Eye (tissue), 1 donor: ENCODE measurements around the gene NCKAP5.
"Not testable (repeated sequence)": the region's sequence is repeated elsewhere in the genome, so short reads cannot be mapped to it uniquely, and the experiment has no call there.

ENCODE experiments used
- DNase-seq: peaks from one replicate; pipeline ENCODE4 v3.0.0-alpha.2; 2015

NCKAP5 gene

DNA sequence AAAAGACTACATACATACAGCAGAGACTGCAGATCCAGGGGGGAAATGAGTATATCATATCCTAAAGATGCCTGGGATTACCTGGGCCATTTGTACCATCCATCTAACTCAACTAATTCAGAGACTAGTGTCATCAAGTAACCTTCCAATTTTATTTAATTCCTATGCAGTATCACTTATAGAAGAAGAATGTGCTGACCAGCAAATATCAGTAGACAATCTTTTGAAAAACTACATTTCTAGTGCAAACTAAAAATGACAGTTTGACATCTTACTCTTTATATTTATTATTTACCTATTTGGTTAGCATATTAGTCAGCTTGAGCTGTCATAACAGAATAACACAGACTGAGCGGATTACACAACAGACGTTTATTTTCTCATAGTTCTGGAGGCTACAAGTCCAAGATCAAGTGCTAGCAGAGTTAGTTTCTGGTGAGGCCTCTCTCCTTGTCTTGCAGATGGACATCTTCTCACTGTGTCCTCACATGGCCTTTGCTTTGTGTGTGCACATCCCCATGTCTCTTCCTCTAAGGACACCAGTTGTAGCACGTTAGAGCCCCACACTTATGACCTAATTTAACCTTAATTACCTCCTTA is 47.0 kb downstream of the NCKAP5 start:
- no peak for DNase-seq

DNA sequence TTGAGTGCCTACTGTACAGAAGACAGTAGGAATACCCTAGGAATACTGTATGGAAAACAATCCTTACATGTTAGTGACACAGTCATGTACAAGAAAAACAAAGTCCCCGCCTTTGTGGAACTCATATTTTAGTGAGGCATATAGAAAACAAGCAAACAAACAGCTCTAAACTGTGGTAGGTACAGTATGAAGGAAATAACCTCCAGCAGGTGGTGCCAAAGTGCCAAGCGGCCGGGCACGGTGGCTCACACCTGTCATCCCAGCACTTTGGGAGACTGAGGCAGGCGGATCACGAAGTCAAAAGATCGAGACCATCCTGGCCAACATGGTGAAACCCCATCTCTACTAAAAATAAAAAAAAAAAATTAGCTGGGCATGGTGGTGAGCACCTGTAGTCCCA is 48.6 kb downstream of the NCKAP5 start:
- DNase-seq: not testable (repeated sequence)

DNA sequence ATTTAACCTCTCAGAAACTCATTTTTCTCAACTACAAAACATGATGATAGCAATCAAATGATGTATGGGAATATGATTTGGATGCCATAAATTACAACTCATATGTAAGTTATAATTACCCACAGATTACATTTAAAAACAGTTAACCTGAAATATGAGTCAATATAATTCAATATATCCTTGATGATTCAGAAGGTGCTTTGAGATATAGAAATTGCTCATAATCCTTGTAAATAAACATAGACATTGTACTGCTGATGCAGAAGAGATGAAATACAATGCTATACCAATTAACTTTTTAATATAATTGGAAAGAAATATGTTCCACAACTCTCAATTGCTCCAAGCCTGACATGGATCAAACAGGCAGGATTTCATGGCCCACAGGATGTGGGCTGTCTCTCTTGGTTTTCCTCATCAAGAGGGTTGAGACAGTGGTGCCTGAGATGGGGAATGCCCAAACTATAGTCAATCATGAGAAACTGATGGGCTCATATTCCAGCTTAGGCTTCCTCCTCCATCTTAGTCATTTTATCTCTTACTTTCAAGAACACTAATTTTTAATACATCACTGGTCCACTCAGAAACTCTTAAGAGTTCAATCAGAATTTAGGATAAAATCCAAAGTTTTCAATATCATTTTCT is 49.4 kb downstream of the NCKAP5 start:
- no peak for DNase-seq

DNA sequence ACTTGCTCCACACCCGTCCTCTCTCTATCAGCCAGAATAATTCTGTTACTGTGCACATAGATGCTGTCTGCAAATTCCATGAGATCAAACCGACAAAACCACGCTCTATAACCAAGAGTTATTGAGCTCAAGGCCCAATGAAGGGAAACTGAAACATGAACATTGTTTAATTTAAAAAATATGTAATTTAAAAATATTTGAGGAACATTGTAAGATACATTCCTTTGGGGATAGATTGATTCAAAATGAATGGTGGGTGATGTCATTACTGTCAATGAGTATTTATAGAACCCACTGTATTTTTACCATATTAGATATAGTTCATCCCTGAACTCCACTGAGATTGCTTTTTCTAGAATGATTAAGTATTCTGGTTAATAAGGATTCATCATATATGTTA is 50.4 kb downstream of the NCKAP5 start:
- peak; percentile 19 for DNase-seq

DNA sequence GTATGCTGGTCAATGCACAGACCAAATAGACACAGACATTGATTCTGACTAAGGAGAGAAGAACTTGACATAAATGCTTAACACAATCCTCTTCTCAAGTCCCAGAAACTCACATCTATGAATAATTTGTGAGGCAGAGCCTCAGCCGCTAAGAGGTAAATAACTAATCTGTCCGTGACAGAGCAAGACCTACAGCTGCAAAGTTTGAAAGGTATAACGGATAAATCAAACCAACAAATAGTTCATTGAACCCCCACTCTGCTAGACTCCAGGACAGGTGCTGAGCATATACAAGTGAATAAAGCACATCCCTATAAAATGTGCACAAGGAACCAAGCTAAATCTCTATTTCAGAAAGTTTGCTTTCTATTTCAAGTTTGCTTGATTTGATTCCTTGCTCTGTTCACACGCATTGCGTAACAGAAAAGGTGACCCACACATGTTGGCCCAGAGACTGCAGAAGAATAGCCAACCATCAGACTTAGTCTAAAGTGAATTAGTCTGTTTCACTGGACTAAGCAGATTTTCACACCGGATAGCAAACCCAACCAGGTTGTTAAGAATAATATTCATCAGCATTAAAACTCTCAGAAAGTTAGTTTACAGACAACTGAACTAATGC is 51.7 kb downstream of the NCKAP5 start:
- no peak for DNase-seq

DNA sequence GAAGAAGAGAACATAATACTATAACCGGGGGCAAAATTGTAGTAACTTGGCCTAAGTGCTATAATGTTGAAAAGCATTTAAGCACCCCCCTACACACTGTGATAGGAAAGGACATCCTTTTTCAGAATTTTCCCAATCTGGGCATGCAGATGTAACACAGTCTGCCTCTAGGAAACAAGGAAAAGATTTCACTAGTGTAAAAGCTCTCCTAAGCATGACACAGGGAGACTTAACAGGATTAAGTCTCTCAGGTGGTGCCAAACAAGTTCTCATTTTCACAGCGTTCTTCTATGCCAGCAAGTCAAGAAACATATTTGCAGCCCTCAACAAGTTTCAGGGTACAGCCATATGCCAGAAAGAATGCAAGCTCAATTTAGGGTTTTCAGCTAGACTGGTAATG is 53.0 kb downstream of the NCKAP5 start:
- no peak for DNase-seq

DNA sequence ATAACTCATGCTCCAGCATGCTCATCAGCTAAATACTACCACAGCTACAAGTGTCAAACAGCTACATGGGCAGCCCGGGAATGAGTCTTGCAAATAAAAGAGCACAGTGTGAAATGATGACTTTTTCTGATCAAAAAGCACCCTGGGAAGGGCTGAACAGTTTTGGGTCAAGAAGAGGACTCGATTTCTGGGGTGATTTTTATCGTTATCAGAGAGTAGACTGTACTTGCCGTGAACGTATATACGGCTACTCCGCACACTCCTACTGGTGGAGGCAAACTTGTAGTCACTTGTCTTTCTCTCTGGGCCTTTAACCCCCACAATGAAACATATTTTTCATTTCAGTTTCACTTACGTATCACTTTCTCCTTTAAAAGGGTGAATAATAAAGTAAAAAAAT is 54.4 kb downstream of the NCKAP5 start:
- DNase-seq: no peak

DNA sequence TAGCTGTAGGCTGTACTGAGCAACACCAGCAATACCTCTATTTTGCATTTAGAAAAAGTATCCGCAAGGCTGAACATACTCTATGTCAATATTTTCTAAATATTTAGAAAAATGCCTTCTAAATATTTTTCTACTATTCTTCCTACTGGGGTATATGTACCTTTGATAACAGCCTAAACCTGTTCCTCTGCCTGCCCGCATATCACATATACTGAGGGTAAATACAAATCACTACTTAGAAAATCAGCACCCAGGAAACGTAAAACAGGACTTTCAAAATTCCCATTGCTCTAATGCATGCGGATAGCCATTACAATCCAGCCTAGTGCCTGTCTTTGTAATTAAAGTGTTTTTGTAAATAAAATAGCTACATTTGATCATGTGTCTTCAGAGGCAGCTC is 56.1 kb downstream of the NCKAP5 start:
- DNase-seq: no peak

DNA sequence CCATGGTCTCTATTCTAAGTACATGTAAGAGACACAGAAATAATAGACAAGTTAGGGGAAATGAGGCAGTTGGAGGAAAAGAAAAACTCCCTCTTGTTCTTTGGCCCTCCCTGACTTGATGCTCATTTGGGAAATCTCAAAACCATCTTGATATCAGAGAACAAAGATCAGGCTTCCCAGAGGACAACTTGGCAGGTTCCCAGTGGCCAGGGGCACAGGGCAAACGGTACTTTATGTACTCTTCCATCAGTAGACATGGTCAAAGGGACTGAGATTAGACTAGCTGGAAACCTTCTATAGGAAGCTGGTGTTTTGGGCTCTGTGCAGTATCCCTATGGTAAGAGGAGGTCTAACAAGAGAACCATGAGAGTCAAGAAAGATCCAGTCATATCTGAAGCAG is 56.6 kb downstream of the NCKAP5 start:
- DNase-seq: no peak

DNA sequence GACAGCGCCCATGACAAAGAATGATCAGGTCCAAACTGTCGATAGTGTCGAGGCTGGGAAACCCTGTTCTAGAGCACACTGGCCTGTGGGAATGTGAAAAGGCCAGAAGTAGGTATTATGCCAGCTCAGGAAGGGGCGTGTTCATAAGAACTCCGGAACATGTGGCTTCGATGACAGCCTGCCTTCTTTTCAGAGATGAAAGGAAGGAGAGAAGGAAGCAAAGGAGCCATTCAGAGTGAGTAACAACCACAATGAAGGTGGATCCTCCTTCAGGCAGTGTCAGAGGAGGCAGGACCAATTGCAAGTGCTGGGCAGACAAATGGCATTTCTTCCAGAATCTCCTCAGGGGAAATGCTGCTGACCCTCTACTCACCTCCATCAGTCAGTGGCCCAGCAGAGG is 58.5 kb downstream of the NCKAP5 start:
- DNase-seq: no peak

DNA sequence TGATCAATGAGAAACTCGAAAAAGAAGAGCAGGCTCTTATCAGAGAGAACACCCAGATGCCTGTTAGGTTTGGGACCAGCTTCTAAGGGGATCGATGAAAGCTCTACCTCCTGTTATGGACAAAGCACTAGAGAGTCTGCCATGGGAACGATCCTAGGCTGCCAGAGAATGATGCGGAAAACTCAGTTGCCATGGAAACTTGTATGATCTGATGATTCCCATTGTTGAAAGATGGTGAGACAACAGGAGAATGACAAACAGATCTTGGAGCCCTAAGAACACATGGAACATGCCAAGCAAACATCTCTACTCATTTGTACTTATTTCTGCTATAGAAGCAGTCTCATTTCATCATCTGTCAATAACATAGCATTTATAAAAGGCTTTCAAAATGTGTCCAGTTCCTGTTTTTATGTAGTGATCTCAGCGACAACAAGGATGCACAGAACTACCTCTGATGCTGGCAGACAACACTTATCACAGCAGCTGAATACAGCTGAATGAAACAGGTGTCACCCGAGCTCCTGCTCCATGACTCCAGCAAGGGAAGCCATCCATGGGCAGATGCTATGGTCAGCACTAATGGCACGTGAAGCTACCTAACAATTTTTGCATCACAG is 59.6 kb downstream of the NCKAP5 start:
- peak; percentile 73 for DNase-seq

DNA sequence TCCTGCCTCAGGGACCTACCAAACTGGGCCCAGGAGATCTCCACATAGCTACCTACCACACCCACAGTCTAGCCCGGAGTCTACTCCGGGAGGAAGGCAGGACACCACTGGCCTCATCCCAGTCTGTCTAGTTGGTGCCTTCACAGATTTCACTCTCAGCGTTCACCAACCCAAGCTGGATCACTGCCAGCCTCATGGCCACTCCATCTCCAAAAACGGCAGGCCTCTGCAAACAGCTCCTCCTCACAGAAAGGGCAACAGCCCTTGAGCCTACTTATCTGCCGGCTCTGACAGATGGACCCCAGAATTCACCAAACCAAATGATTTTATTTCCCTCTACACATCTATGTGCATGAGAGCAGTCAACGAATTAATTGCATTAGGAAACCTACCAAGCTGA is 61.3 kb downstream of the NCKAP5 start:
- no peak for DNase-seq

DNA sequence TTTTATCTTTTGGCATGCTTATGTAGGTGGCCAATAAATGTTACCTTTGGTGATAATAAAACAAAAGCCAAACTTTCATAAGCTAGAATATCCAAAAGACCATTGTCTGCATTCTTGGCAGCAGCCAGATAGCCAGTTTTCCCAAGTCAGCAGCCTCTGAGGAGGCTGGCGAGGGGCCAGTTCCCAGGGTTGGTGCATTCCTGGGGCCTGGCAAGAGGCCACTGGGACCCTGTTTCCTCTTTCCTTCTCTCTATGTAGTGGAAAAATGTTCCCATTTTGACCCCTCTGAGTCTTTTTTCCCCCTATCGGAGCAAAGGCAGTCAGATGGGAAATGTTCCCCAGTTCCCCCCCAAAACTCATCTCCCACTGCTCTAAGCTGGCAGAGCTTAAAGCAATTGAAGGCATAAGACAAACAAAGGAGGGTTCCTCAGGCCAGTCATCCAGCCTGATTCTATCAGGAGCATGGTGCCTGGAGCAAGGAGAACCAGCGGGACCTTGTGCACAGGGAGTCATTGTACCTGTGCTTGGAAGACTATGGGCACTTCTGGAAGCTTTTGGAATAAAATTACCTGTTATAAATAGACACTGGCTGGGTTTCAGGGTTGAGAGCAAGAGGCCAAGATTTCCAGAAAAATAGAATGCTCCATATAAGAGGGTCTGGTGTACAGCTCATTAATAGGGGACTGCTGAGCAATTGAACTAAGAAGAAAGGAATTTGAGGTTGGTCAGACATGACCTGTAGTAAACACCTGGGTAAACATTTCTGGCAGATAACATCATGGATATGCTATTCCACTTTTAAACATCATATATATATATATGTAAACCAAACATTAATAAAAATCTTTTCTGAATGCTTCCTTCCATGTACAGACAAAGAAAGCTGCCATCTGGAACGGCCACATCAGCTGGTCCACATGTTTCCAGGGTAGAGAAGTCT is 63.4 kb downstream of the NCKAP5 start:
- peak; percentile 28 for DNase-seq

DNA sequence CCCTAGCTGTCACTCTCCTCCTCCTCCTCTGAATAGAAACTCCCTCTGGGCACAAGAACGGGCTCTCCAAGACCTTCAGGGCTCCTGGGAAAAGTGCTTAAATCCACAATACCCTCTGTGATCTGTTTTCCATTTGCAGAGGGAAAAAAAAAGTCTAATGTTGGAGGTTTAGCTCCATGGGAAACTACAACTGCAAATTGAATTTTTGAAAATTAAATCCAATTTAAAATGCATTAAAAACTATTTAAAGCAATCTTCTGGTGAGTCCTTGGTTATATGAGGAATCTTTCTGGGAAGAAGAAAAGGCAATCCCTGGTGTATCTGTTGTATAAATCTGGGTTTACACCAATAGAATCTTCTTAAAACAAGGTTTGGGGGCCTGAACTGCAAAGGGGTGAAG is 64.3 kb downstream of the NCKAP5 start:
- DNase-seq: no peak

DNA sequence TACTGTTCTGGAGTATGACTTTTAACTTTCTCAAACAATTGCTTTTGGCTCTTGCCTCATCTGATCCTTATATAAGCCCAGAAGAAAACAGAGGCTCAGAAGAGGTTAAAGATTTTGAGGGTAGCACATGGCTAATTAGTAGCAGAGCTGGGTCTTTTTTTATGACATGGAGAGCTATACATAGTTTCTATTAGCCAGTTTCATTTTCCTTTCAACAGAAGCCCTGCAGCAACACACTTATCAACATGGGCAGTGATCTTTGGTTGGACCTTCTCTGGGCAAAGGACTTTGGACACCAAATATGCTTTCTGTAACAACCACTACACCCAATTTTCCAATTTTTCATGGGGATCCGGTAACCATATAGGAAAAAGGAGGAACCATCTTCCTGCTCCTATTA is 64.9 kb downstream of the NCKAP5 start:
- no peak for DNase-seq

DNA sequence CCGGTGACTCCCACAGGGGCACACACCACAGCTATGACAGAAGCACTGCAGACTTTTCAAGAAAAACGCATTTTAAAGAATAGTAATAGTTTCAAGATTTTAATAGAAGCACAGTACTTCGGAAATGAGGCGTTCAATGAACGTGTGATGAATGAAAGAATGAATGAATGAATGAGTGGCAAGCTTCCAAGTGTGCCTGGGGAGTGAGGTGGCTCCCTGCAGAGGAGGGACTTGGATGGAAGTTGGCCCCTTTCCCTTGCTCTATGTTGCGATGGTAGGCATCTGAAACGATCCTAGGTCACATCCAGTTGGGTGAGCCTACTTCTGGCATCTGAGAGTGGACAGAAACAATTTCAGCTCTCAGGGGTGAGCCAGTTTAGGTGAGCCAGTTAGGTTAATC is 65.6 kb downstream of the NCKAP5 start:
- no peak for DNase-seq

DNA sequence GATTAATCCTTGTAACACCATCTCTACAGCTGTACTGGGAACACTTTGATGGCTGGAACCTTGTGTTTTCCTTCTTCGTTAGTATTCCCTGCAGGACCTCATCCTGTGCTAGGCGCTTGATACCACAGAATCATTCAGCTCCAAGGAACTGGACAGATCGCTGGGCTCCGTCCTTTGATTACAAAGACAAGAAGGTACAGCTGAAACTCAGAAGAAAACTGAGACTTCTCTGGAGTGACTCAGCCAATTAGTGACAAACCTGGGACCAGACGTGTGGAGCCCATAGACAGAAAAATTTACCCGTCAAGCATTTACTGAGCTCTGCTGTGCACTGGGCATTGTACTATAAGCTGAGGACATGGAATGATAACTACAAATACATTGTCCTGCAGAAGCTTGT is 67.3 kb downstream of the NCKAP5 start:
- DNase-seq: no peak

DNA sequence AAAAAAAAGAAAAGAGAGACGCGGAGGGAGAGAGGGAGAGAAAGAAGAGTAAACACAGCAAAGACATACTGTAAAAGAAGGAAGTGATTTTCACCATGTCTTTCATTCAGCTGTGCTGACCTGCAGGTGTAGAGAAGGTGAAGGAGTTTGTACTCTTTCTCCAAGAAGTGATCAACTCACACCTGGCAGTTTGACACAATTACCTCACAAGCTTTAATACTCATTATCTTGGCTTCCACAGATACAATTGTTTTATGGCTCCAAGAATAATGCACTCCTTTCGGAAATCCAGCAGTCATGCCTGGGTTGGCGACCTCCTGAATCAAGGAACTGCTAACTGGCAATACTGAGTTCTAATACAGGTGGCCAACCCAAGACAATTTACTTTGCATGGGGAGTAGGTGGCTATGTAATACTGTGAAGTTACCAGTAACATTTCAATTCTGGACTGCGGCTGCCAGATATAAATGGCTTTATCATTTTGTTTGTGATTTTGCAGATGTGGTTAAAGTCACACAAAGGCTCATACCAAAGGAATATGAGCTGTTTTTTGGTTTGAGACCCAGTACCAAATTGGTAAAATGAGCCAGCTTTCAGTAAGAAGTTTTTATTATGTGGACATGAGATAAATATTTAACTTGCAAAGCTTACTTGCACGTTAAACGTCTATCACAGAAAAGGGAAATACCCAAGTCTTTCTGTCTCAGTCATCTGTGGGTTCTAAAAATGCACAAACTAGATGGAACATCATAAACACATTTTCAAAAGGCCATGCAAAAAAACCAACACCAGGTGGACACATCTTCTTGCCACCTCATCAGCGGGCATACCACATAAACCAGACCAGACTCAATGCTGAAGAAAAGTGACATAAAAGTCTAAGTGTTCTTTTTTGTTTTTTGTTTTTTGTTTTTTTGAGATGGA is 69.3 kb downstream of the NCKAP5 start:
- DNase-seq: no peak

DNA sequence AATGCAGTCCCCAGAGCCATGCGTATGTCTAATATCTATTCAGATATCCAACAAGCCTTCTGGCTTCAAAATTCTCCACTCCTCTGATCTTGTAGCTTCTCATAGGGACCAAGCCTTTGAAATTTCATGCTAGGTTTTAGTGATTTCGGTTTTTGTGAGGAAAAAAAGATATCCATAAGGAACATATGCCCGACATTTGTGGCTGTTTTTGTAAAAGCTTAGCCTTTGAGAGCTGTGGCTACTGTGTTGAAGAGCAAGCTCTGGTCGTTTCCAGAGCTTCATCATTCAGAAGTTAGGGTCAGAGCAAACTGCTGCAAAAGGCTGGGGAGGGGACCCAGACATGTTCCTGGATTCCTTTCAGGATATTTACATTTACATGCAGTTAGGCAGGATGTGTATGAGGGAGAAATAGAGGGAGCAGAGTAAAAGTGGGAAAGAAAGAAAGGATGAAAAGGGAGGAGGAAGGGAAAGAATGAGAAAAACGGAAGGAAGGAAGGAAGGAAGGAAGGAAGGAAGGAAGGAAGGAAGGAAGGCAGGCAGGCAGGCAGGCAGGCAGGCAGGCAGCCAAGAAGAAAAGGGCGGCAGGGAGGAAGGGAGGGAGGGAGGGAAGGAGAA is 70.2 kb downstream of the NCKAP5 start:
- no peak for DNase-seq

DNA sequence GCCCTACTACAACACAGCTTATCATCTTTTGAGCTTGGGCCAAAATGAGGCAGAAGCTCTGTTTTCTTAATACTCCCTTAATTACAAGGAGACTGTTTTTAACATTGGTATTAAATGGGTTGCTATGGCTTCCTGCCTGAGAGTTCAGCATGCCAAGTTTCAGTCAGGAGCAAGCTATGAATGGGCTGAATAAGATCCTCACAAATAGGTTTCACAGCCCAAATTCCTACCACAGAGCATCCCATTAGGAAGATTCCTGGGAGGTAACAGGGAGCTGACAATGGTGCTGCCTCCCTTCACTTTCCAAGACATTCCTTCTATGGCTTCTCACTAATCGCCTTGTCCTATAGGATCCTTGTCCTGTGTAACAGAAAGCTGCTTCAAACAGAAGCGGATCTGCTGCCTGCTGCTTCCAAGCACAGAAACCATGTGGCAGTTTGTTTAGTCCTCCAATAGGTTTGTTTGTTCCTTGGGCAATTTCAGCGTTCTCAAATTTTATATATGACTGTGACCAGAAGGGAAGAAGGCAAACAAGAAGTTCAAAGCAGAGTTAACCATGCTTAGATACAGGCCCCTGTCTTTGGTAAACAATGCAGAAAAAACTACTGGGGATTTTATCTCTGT is 70.9 kb downstream of the NCKAP5 start:
- no peak for DNase-seq
